HG03469 (cell line): ENCODE results near the gene PCBP3.
"Not testable (repeated sequence)": the region's sequence is repeated elsewhere in the genome, so short reads cannot be mapped to it uniquely, and the experiment has no call there.

ENCODE experiments used
- ATAC-seq: cut with Tn5 transposase; IDR thresholded peaks from one replicate; pipeline ENCODE4 v1.9.1; 2021; ENCODE audit warnings: mild to moderate bottlenecking, moderate library complexity, moderate number of reproducible peaks; ENCODE audit not compliant: unreplicated experiment

Gene PCBP3

DNA sequence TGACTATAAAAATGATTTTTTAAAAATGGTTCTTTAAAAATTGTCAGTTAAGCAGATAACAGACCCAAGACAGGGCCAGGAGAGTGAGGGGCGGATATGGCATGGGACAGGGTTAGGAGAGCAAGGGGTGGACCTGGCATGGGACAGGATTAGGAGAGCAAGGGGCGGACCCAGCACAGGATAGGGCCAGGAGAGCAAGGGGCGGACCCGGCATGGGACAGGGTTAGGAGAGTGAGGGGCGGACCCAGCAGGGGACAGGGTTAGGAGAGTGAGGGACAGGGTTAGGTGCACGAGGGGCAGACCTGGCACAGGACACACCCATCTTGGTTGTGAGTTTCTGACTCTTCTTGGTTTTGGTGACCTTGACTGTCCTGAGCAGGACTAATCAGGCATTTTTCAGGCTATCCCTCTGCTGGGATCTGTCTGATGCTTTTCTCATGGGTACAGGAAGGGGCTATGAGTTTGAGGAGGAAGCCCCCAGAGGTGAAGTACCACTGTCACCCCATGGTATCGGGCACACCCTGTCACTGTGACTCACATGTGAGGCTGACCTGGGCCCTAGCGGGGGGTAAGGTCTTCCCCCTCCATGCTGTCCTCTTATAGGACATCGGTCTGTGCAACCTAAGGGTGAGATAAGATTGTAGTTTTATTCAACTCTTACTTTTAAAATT, 179.0 kb downstream of the PCBP3 start:
- no peak for ATAC-seq

DNA sequence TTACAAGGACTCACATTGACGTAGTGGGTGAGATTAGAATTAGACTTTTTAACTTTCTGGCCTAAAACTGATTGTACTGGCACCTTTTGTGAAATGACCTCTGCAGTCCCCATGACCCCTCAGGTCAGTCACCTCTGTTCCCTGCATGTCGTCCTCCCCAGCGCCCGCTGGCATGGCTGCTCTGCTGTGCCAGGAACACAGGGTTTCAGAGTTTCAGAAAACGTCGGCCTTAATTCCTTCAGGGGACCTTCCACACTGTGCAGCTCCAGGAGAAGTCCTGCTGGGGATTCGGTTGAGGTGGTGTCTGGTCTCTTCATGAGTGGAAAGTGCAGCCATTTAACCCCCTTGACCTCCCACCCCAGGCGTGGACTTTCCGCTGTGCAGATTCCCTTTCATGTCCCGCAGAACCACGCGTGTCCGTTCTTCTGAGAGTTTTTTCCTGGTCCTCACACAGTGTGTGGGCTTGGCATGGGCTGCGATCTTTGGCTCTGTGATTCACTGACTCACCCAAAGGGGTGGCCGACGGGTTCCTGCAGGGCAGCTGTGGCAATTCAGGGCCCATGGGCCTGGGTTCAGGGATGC, 179.7 kb downstream of the PCBP3 start:
- ATAC-seq, result no peak

GRCh38 chr21:45824546-45825215, 181.2 kb downstream of the PCBP3 start:
- ATAC-seq, result no peak

DNA sequence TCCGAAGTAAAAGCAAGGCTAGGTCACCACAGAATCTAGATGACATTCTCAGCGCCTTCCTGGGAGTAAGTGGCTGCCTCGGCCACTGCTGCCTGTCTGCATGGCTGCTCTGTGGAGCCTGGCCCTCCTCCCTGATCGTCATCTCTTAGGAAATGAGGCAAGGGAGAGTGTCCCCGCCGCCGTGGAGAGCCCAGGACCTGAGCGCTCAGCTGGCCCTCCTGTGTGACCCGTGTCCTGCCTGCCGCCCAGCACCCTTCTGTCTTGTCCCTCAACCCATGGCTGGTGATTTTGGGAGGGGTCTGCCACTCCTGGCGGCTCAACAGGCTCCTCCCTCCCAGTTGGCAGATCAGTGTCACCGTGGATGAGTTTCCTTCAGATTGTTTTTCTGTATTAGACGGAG, 181.7 kb downstream of the PCBP3 start:
- no peak for ATAC-seq

DNA sequence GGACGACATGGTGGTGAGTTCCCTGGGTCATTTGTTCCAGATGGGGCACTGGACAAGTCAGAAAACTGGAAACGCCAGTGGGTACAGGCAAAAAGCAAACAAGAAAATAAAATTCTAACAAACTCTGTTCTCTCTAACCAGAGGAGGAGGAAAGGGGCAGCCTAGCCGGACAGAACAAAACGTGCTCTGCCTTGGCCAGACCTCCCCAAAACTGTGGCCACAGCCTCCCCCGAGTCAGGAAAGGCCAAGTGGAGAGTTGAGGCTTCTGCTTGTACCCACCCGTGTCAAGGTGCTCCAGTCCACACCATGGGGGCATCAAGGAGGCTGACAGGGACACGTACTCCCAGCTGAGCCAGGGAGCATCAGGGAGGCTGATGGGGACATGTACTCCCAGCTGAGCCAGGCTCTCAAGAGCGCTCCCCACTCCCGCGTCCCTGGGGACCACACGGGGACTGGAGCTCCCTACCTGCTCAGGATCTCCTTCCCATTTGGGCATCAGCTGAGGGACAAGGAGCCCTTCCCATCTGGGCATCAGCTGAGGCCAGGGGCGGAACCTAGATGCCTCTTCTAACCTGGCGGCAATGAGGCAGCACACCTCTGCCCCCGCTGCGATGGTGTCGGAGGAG, 183.3 kb downstream of the PCBP3 start:
- ATAC-seq, result no peak

- no peak for ATAC-seq
Measured at GRCh38 chr21:45827302-45827692, 183.8 kb downstream of the PCBP3 start.

DNA sequence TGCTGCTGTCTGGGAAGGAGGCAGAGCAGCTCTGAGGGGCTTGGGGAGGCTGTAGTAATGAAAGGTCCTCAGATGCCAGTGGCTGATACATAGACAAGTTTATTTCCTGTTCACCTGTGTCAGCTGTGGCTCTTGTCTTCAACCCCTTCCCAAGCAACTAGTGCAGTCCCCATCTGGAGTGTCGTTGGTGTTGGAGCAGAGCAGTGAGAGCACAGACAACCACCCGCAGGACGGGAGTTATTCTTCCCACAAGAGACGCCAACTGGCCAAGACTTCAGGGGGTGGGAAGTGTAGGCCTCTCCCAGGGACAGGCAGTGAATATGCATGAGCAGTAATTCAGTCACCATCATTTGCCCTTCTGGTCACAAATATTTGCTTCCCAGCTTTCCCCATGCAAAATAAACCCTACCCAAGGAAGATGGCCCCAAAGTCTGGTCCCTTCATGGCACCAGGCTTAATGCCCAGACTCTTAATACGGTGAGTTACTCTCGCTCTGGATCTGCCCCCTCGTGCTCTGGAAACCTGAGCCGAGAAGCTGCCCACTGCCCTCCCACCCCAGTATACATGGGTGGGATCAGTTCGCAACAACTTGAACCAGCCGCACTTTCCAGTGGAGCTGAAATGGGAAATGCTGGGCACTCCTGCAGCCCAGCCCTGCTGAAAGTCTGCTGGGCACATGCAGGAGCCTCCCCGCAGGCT, 184.5 kb downstream of the PCBP3 start:
- no peak for ATAC-seq

DNA sequence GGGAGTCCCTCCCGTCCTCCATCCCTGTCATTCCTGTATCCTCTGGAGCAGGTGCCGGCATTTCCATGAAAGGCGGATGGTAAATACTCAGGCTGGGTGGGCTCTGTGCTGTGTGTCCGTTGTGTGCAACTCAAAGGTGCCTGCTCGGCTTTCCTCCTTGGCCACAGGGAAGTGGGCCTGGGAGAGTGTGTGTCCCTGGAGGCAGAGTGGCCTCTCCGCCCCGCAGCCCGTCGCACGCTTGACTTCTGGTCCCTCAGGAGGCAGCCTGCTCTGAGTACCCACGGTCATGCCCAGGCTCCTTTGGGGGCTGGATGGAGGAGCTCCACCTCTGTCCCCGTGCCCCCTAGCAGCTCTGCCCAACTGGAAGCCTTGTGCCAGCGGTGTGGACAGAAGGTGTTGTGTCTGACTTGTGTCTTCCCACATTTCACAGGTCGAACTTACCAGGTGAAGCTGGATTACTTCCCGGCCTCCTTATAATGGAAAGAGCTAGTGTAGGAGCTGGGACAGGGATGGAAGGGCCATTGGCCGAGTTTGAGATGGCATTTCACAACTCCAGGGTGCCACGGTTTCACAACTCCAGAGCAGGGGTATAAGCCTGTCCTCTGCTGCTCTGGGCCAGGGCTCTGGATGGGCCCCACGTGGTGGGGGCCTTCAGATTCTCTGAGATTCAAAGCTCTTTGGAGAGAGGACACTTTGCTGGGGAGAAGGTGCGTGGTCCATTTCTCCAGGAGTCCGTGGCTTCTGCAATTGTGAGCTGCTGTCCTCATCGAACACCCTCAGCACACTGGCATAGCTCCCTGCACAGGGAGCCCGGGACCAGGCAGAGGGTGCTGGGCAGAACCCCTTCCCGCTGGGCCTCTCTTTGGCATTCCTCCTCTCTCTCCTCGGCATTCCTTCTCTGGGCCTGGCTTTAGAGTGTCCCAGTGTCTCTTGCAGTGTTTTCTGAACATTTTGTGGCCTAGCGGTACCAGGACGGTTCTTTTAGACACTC, 185.3 kb downstream of the PCBP3 start:
- no peak for ATAC-seq

- ATAC-seq, result no peak
Measured at GRCh38 chr21:45829668-45830067, 186.1 kb downstream of the PCBP3 start.

DNA sequence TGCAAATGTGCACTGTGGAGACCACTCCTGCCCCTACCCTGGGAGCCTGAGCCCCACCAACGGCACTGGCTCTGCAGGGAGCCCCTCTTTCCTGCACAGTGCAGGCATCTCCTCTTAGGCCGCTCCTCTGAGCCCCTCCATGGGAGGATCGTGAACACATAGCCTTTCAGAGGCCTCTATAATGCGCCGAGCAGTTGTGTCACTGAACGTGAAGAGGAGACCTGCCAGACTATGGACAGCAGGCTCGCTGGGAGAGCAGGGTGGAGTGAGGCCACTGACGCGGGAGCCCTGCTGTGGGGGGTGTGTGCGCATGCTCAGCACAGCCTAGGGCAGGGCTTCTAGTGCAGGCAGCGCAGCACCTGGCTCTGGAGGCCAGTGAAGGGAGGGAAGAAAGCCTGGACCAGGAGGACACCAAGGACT, 186.7 kb downstream of the PCBP3 start:
- ATAC-seq, result no peak

GRCh38 chr21:45830720-45831366, 187.3 kb downstream of the PCBP3 start:
- ATAC-seq, result no peak

GRCh38 chr21:45831991-45832740, 188.6 kb downstream of the PCBP3 start:
- ATAC-seq, result no peak

GRCh38 chr21:45832741-45833235, 189.3 kb downstream of the PCBP3 start:
- ATAC-seq, result not testable (repeated sequence)

DNA sequence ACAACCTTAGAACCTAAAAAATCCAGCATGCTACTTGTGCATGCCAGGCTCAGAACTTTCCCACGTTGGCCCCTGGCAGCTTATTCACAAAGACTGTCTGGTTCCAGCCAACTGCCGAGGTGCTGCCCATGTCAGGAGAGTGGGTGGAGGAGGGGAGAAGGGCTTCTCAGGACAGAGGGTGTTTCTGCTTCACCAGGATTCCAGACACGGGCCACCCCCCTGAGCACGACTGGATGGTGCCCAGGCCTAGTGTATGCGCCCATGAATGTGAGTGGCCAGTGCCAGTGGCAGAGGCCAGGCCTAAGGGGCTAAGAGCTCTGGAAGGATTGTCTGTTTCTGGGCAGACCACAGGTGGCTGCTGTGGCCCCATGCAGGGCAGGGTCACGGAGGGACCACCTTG, 189.9 kb downstream of the PCBP3 start:
- no peak for ATAC-seq

DNA sequence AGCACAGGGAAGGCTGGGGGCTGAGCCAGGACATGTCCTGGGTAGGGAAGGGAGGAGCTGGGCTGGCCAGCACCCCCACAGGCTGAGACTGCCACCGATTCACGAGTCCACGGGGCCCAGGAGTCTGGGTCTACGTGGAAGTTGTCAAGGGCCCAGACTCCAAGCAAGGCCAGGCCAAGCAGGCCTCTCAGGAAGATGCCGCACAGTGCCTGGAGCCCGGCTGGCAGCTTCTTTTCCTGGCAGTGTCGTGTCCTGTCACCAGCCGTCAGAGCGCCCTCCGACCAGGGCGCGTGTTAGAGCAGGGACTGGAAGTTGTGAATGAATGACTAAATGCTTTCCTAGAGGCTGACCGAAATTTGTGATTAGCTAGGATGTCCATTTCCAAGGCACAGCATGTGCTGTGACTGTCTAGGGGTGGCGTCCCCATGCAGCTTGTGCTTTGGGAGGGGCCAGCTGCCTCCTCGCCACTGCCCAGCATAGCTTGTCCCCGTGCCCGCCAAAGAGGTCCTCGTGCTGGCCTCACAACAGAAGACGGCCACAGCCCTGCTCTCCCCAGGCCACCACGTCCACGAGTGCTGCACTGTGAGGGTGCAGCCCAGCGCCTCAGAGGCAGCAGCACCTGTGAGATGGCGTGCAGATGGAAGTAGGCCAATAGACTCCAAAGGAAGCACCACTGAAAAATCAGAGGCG, 190.6 kb downstream of the PCBP3 start:
- ATAC-seq, result no peak

GRCh38 chr21:45834821-45835293, 191.3 kb downstream of the PCBP3 start:
- no peak for ATAC-seq

- ATAC-seq, result no peak
Measured at GRCh38 chr21:45835301-45836267, 192.1 kb downstream of the PCBP3 start.
